ENCODE data around the gene RASGRF1. TPM values are rescaled to one million over a fixed set of nuclear protein-coding genes. Genes with fewer than 3 reads are reported as not detected.

RASGRF1 gene
- total and polyA plus RNA-seq, 2 experiments from 2014 or later, result 0.05 to 0.24 TPM

- DNase-seq (ENCODE audit: low spot score), result no peak
- Histone ChIP-seq H3K27me3 (ENCODE audit: insufficient read depth) (no peaks in the 10 kb centered on the region), H3K79me2 (replicated peaks; ENCODE audit: insufficient read depth) (no peaks in the 10 kb centered on the region), H3K36me3 (ENCODE audit: insufficient read depth) (no peaks in the 10 kb centered on the region), H3K9me2 (ENCODE audit: insufficient read depth) (no peaks in the 10 kb centered on the region; the same call in 1 of the 2 replicates), H2AFZ (no peak overlapping the region), H3K4me2 (no peak overlapping the region), H3K4me1 (ENCODE audit: insufficient read depth) (peaks cover 22% of the 10 kb centered on the region), H3K4me3 (no peak overlapping the region), H3F3A (replicated peaks; ENCODE audit: low read depth) (no peaks in the 10 kb centered on the region), H4K20me1 (replicated peaks; ENCODE audit: insufficient read depth) (no peaks in the 10 kb centered on the region), H3K27ac (ENCODE audit: low read depth) (no peak overlapping the region)
- Mint-ChIP-seq H3K36me3 (ENCODE audit: low read depth) (peaks cover 2% of the 10 kb centered on the region; the same call in 1 of the 3 replicates), H3K4me1 (peaks cover 20% of the 10 kb centered on the region), H3K27ac (no peak overlapping the region), H3K9me3 (no peaks in the 10 kb centered on the region), H3K4me3 (no peak overlapping the region), H3K27me3 (ENCODE audit: insufficient read depth, low read depth, poor library complexity) (no peaks in the 10 kb centered on the region)
- TF ChIP-seq CREB1 (CRISPR knock-in tag; IDR thresholded peaks at IDR 0.05; ENCODE audit: low read depth) (no peak), REST (IDR thresholded peaks at IDR 0.05; ENCODE audit: unreplicated experiment) (no peak), POLR2AphosphoS5 (IDR thresholded peaks at IDR 0.05; ENCODE audit: low read depth) (no peak), EZH2 (IDR thresholded peaks at IDR 0.05; ENCODE audit: low read depth, unreplicated experiment) (no peak), ZNF462 (CRISPR knock-in tag; IDR thresholded peaks at IDR 0.05) (no peak), JUNB (IDR thresholded peaks at IDR 0.05; ENCODE audit: unreplicated experiment) (no peak), NANOG (IDR thresholded peaks at IDR 0.05; ENCODE audit: borderline replicate concordance) (no peak), ZNF114 (CRISPR knock-in tag; IDR thresholded peaks at IDR 0.05) (no peak), STAT1 (IDR thresholded peaks at IDR 0.05; ENCODE audit: unreplicated experiment) (no peak), EZH2phosphoT487 (IDR thresholded peaks at IDR 0.05; ENCODE audit: unreplicated experiment) (no peak), ZNF331 (CRISPR knock-in tag; IDR thresholded peaks at IDR 0.05; ENCODE audit: low read depth) (no peak)
- TF ChIP-seq, protein P1, sequence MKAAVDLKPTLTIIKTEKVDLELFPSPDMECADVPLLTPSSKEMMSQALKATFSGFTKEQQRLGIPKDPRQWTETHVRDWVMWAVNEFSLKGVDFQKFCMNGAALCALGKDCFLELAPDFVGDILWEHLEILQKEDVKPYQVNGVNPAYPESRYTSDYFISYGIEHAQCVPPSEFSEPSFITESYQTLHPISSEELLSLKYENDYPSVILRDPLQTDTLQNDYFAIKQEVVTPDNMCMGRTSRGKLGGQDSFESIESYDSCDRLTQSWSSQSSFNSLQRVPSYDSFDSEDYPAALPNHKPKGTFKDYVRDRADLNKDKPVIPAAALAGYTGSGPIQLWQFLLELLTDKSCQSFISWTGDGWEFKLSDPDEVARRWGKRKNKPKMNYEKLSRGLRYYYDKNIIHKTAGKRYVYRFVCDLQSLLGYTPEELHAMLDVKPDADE (IDR thresholded peaks at IDR 0.05), result no peak
- TF ChIP-seq, protein P2, sequence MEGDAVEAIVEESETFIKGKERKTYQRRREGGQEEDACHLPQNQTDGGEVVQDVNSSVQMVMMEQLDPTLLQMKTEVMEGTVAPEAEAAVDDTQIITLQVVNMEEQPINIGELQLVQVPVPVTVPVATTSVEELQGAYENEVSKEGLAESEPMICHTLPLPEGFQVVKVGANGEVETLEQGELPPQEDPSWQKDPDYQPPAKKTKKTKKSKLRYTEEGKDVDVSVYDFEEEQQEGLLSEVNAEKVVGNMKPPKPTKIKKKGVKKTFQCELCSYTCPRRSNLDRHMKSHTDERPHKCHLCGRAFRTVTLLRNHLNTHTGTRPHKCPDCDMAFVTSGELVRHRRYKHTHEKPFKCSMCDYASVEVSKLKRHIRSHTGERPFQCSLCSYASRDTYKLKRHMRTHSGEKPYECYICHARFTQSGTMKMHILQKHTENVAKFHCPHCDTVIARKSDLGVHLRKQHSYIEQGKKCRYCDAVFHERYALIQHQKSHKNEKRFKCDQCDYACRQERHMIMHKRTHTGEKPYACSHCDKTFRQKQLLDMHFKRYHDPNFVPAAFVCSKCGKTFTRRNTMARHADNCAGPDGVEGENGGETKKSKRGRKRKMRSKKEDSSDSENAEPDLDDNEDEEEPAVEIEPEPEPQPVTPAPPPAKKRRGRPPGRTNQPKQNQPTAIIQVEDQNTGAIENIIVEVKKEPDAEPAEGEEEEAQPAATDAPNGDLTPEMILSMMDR (conservative IDR thresholded peaks at IDR 0.05; ENCODE audit: low read depth in 2 of 2), result no peak
- ATAC-seq, result no peak
These were observed 41.8 kb upstream of the RASGRF1 start for GRCh38 chr15:79132361-79132760.

All from GM23338 (cell line).